ENCODE data around the gene CCDC63. TPM values are rescaled to one million over a fixed set of nuclear protein-coding genes. Genes with fewer than 3 reads are reported as not detected.

The CCDC63 gene
- total RNA-seq, 1 experiment from 2014 or later, result not detected

Other genes starting within 250 kb of the CCDC63 start
- gene TCTN1, start 232.9 kb upstream of the CCDC63 start, total RNA-seq (2021; ENCODE audit: unreplicated experiment), result 28.5 TPM
- gene HVCN1, start 157.9 kb upstream of the CCDC63 start, total RNA-seq (2021; ENCODE audit: unreplicated experiment), result 0.87 TPM
- 219 TPM for gene PPP1CC, start 104.1 kb upstream of the CCDC63 start, total RNA-seq (2021; ENCODE audit: unreplicated experiment)
- not detected for gene MYL2, start 73.6 kb downstream of the CCDC63 start, total RNA-seq (2021; ENCODE audit: unreplicated experiment)
- 0.69 TPM for gene CUX2, start 187.2 kb downstream of the CCDC63 start, total RNA-seq (2021; ENCODE audit: unreplicated experiment)

Data from Panc1 (cell line).